Spleen (tissue), 7 donors: ENCODE results near the gene CHCHD6.

Experiments used
- CTCF ChIP-seq, 11 experiments: fragments of 200-600 bp in 7 of 11; fragments of 450-650 bp in 4 of 11; sonication (generic) in 4 of 11; IDR thresholded peaks in 8 of 11; conservative IDR thresholded peaks in 3 of 11; 1 replicate in 7 of 11; 2 replicates in 4 of 11; pipeline versions ENCODE4 v1.4.0 to v1.8.0; 2016 to 2021; ENCODE audit warnings: antibody characterized with exemption in 11 of 11, inconsistent platforms in 4 of 11, mild to moderate bottlenecking in 1 of 11
- POLR2A ChIP-seq, 3 donors: fragments of 450-650 bp; IDR thresholded peaks; one replicate each; pipeline ENCODE4 v1.5.1; 2017; ENCODE audit warnings: antibody characterized with exemption in 3 of 3, mild to moderate bottlenecking in 1 of 3
- POLR2AphosphoS5 ChIP-seq, 3 donors: sonication (generic); formaldehyde crosslinking; IDR thresholded peaks; one replicate each; pipeline ENCODE4 v1.5.1; 2017; ENCODE audit warnings: antibody characterized with exemption in 3 of 3
- donor health status: DM: no; HTN: no; CAD: no; lungs with moderate emphysema.
- donor health status: DM: no; HTN: no; CAD: no.
- donor health status: DM: no; HTN: no; CAD: no.

- TF ChIP-seq POLR2AphosphoS5 (IDR thresholded peaks at IDR 0.05) (no peak), CTCF (IDR thresholded peaks at IDR 0.05 in 8 of 11, conservative IDR thresholded peaks at IDR 0.05 in 3 of 11) (no peak), POLR2A (IDR thresholded peaks at IDR 0.05) (no peak)
Measured at GRCh38 chr3:126939338-126939718, 235.3 kb downstream of the CHCHD6 start.
